ENCODE data around the gene ATP6V1B1.

ATP6V1B1 gene

GRCh38 chr2:70937866-70938585, 2.3 kb downstream of the ATP6V1B1 start:
- no peaks in the 10 kb centered on the region for H3K36me3 ChIP-seq (ENCODE audit: insufficient read depth, insufficient read length, low read length)
- H3K9ac ChIP-seq (ENCODE audit: insufficient read length, low read depth) = no peak overlapping the region
- no peak overlapping the region for H3K4me3 ChIP-seq (ENCODE audit: insufficient read length, low read depth)
- H3K9me3 ChIP-seq (ENCODE audit: insufficient read depth, low read length) = no peaks in the 10 kb centered on the region
- peaks cover 33% of the 10 kb centered on the region for H3K27me3 ChIP-seq (ENCODE audit: insufficient read depth, insufficient read length)
- DNase-seq (ENCODE audit: low read depth, low spot score) = no peak
- no peak for TF ChIP-seq YY1 (IDR thresholded peaks at IDR 0.05; ENCODE audit: insufficient read depth, insufficient read length)
- no peak for TF ChIP-seq SUZ12 (IDR thresholded peaks at IDR 0.05; ENCODE audit: extremely low read depth, insufficient read depth, insufficient read length)
- peaks cover 36% of the 10 kb centered on the region for H3K4me1 ChIP-seq (ENCODE audit: insufficient read depth, insufficient read length)

GRCh38 chr2:70938586-70938950, 2.9 kb downstream of the ATP6V1B1 start:
- peak overlapping the region; percentile 26 for H3K9ac ChIP-seq (ENCODE audit: insufficient read length, low read depth)
- no peaks in the 10 kb centered on the region for H3K9me3 ChIP-seq (ENCODE audit: insufficient read depth, low read length)
- H3K4me1 ChIP-seq (ENCODE audit: insufficient read depth, insufficient read length) = peaks cover 41% of the 10 kb centered on the region
- H3K4me3 ChIP-seq (ENCODE audit: insufficient read length, low read depth) = no peak overlapping the region
- DNase-seq (ENCODE audit: low read depth, low spot score) = no peak
- TF ChIP-seq ZNF274 (IDR thresholded peaks at IDR 0.05; ENCODE audit: low read depth, low read length) (no peak), YY1 (IDR thresholded peaks at IDR 0.05; ENCODE audit: insufficient read depth, insufficient read length) (no peak), SUZ12 (IDR thresholded peaks at IDR 0.05; ENCODE audit: extremely low read depth, insufficient read depth, insufficient read length) (no peak)
- H3K27me3 ChIP-seq (ENCODE audit: insufficient read depth, insufficient read length) = peaks cover 33% of the 10 kb centered on the region
- no peaks in the 10 kb centered on the region for H3K36me3 ChIP-seq (ENCODE audit: insufficient read depth, insufficient read length, low read length)

GRCh38 chr2:70939001-70939838, 3.5 kb downstream of the ATP6V1B1 start:
- Histone ChIP-seq H3K27me3 (ENCODE audit: insufficient read depth, insufficient read length) (peaks cover 33% of the 10 kb centered on the region), H3K4me1 (ENCODE audit: insufficient read depth, insufficient read length) (peaks cover 42% of the 10 kb centered on the region), H3K4me3 (ENCODE audit: insufficient read length, low read depth) (no peak overlapping the region), H3K36me3 (ENCODE audit: insufficient read depth, insufficient read length, low read length) (no peaks in the 10 kb centered on the region), H3K9ac (ENCODE audit: insufficient read length, low read depth) (peak overlapping the region; percentile 36), H3K9me3 (ENCODE audit: insufficient read depth, low read length) (no peaks in the 10 kb centered on the region)
- no peak for TF ChIP-seq SUZ12 (IDR thresholded peaks at IDR 0.05; ENCODE audit: extremely low read depth, insufficient read depth, insufficient read length)
- no peak for DNase-seq (ENCODE audit: low read depth, low spot score)

GRCh38 chr2:70939839-70940580, 4.3 kb downstream of the ATP6V1B1 start:
- Histone ChIP-seq H3K9me3 (ENCODE audit: insufficient read depth, low read length) (no peaks in the 10 kb centered on the region), H3K27me3 (ENCODE audit: insufficient read depth, insufficient read length) (peaks cover 33% of the 10 kb centered on the region), H3K9ac (ENCODE audit: insufficient read length, low read depth) (no peak overlapping the region), H3K4me3 (ENCODE audit: insufficient read length, low read depth) (no peak overlapping the region), H3K36me3 (ENCODE audit: insufficient read depth, insufficient read length, low read length) (no peaks in the 10 kb centered on the region), H3K4me1 (ENCODE audit: insufficient read depth, insufficient read length) (peaks cover 39% of the 10 kb centered on the region)
- no peak for DNase-seq (ENCODE audit: low read depth, low spot score)
- no peak for TF ChIP-seq YY1 (IDR thresholded peaks at IDR 0.05; ENCODE audit: insufficient read depth, insufficient read length)
- TF ChIP-seq SUZ12 (IDR thresholded peaks at IDR 0.05; ENCODE audit: extremely low read depth, insufficient read depth, insufficient read length) = no peak
- no peak for TF ChIP-seq ZNF274 (IDR thresholded peaks at IDR 0.05; ENCODE audit: low read depth, low read length)

- no peak overlapping the region for H3K4me3 ChIP-seq (ENCODE audit: insufficient read length, low read depth)
- peaks cover 38% of the 10 kb centered on the region for H3K4me1 ChIP-seq (ENCODE audit: insufficient read depth, insufficient read length)
- H3K9me3 ChIP-seq (ENCODE audit: insufficient read depth, low read length) = no peaks in the 10 kb centered on the region
- DNase-seq (ENCODE audit: low read depth, low spot score) = no peak
- no peak overlapping the region for H3K9ac ChIP-seq (ENCODE audit: insufficient read length, low read depth)
- peaks cover 33% of the 10 kb centered on the region for H3K27me3 ChIP-seq (ENCODE audit: insufficient read depth, insufficient read length)
- TF ChIP-seq SUZ12 (IDR thresholded peaks at IDR 0.05; ENCODE audit: extremely low read depth, insufficient read depth, insufficient read length) (no peak), ZNF274 (IDR thresholded peaks at IDR 0.05; ENCODE audit: low read depth, low read length) (no peak), YY1 (IDR thresholded peaks at IDR 0.05; ENCODE audit: insufficient read depth, insufficient read length) (no peak)
- no peaks in the 10 kb centered on the region for H3K36me3 ChIP-seq (ENCODE audit: insufficient read depth, insufficient read length, low read length)
These were observed 5.5 kb downstream of the ATP6V1B1 start for GRCh38 chr2:70941186-70941585.

GRCh38 chr2:70941701-70942100, 6.0 kb downstream of the ATP6V1B1 start:
- DNase-seq (ENCODE audit: low read depth, low spot score) = no peak
- Histone ChIP-seq H3K9ac (ENCODE audit: insufficient read length, low read depth) (no peak overlapping the region), H3K4me3 (ENCODE audit: insufficient read length, low read depth) (no peak overlapping the region), H3K27me3 (ENCODE audit: insufficient read depth, insufficient read length) (peaks cover 33% of the 10 kb centered on the region), H3K36me3 (ENCODE audit: insufficient read depth, insufficient read length, low read length) (no peaks in the 10 kb centered on the region), H3K9me3 (ENCODE audit: insufficient read depth, low read length) (no peaks in the 10 kb centered on the region), H3K4me1 (ENCODE audit: insufficient read depth, insufficient read length) (peaks cover 34% of the 10 kb centered on the region)
- TF ChIP-seq SUZ12 (IDR thresholded peaks at IDR 0.05; ENCODE audit: extremely low read depth, insufficient read depth, insufficient read length) (no peak), ZNF274 (IDR thresholded peaks at IDR 0.05; ENCODE audit: low read depth, low read length) (no peak), YY1 (IDR thresholded peaks at IDR 0.05; ENCODE audit: insufficient read depth, insufficient read length) (no peak)
